Adrenal gland (tissue), 5 donors: ENCODE measurements around the gene MAGI1.

ENCODE experiments used
- POLR2A ChIP-seq, 2 donors: fragments of 450-650 bp; IDR thresholded peaks; one replicate each; pipeline ENCODE4 v1.6.1; 2017; ENCODE audit warnings: antibody characterized with exemption in 2 of 2, mild to moderate bottlenecking in 2 of 2, moderate library complexity in 1 of 2
- TF ChIP-seq, protein P1 (sequence below), 6 experiments: fragments of 450-650 bp in 4 of 6; fragments of 200-600 bp in 2 of 6; sonication (generic) in 1 of 6; IDR thresholded peaks; 1 replicate in 5 of 6; 2 replicates in 1 of 6; pipeline versions ENCODE4 v1.5.1 to v1.8.0; 2016 to 2021; ENCODE audit warnings: antibody characterized with exemption in 6 of 6, mild to moderate bottlenecking in 2 of 6, moderate library complexity in 1 of 6
- donor health status: DM: no; HTN: no; CAD: no.

DNA sequence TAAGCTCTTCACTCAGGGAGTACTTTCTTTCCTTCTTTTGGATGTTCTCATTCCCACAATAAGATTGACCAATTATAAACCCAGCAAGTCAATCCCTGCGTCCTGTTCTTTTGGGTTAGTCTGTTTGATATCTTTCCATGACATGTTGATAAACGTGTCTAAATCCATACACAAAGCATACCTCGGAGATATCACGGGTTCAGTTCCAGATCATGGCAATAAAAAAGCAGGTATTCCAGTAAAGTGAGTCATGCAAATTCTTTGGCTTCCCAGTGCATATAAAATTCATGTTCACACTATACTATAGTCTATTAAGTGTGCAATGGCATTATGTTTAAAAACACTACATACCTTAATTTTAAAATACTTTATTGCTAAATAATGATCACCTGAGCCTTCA lies 667.7 kb downstream of the MAGI1 start:
- TF ChIP-seq, protein P1, sequence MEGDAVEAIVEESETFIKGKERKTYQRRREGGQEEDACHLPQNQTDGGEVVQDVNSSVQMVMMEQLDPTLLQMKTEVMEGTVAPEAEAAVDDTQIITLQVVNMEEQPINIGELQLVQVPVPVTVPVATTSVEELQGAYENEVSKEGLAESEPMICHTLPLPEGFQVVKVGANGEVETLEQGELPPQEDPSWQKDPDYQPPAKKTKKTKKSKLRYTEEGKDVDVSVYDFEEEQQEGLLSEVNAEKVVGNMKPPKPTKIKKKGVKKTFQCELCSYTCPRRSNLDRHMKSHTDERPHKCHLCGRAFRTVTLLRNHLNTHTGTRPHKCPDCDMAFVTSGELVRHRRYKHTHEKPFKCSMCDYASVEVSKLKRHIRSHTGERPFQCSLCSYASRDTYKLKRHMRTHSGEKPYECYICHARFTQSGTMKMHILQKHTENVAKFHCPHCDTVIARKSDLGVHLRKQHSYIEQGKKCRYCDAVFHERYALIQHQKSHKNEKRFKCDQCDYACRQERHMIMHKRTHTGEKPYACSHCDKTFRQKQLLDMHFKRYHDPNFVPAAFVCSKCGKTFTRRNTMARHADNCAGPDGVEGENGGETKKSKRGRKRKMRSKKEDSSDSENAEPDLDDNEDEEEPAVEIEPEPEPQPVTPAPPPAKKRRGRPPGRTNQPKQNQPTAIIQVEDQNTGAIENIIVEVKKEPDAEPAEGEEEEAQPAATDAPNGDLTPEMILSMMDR (IDR thresholded peaks at IDR 0.05): no peak
- no peak for TF ChIP-seq POLR2A (IDR thresholded peaks at IDR 0.05)
